GM12873 (cell line): ENCODE data around the gene TJP2.

Source experiments
- TF ChIP-seq, protein P1 (sequence below): IDR thresholded peaks from 2 replicates; pipeline ENCODE4 v1.5.1; 2012; ENCODE audit warnings: low read depth, mild to moderate bottlenecking, moderate library complexity, low read length, control low read depth; ENCODE audit not compliant: insufficient read depth; ENCODE audit errors: missing control alignments

Gene TJP2

DNA sequence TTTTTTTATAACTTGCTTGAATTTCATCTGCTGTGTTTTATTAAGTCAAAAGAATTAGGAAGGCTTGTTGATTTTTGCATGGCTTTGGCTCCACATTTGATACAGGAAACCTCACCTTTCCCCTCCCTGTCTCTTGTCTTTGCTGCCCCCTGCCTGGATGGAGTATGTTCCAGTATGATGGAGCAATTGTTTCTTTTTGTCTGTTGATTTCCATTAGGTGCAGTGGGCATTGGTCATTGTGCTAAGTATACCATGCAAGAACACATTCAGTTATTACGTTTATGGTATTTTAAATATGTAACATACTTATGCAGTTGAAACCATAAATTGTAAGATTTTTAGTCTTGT, 19.6 kb downstream of the TJP2 start:
- TF ChIP-seq, protein P1, sequence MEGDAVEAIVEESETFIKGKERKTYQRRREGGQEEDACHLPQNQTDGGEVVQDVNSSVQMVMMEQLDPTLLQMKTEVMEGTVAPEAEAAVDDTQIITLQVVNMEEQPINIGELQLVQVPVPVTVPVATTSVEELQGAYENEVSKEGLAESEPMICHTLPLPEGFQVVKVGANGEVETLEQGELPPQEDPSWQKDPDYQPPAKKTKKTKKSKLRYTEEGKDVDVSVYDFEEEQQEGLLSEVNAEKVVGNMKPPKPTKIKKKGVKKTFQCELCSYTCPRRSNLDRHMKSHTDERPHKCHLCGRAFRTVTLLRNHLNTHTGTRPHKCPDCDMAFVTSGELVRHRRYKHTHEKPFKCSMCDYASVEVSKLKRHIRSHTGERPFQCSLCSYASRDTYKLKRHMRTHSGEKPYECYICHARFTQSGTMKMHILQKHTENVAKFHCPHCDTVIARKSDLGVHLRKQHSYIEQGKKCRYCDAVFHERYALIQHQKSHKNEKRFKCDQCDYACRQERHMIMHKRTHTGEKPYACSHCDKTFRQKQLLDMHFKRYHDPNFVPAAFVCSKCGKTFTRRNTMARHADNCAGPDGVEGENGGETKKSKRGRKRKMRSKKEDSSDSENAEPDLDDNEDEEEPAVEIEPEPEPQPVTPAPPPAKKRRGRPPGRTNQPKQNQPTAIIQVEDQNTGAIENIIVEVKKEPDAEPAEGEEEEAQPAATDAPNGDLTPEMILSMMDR, result peak; percentile 17

DNA sequence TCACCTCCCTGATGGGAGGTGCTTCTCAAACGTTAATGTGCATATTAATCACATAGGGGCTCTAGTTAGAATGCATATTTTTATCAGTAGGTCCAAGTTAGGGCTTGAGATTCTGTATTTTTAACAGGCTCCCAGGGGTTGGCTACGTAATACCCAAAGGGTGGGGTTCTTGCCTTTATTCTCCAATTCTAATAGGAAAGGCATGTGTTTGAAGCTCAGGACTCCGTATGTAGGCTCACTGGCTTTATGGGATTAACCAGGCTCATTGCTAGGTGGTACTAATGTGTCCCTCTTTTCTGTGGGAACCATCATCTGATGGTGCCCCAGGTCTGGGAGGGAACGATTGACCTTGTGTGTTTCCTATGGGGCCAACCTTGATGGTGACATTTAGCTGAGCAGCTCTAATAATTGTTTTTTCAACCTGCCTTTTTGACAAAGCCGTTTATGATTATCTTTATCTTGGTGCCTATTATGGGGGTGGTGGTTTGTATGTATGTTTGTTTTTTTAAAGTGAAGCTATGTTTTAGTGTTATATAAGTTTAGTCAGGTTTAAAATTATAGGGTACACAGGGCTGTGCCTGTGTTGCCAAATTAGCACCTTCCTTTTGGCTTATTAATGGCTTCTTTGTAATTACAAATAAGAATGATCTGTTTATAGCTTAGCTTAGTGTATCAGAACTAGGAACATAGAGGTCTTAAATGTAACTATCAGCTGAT, 20.8 kb downstream of the TJP2 start:
- TF ChIP-seq, protein P1, result no peak

DNA sequence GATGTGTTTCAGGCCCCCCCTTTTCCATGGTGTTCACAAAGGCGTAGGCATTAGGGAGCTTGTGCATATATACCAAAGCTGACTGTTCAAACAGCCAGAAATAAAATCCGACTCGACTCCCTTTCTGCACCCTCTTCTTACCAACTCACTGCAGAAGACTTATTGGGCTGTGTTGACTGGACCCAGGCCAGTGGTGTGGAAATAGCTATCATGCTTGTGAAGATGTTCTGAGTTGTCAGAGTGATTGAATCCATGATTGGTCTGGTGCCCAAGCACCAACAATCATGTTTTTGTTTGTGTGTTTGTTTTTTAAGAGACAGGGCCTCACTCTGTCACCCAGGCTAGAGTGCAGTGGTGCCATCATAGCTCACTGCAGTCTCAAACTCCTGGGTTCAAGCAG, 21.6 kb downstream of the TJP2 start:
- TF ChIP-seq, protein P1, result no peak

DNA sequence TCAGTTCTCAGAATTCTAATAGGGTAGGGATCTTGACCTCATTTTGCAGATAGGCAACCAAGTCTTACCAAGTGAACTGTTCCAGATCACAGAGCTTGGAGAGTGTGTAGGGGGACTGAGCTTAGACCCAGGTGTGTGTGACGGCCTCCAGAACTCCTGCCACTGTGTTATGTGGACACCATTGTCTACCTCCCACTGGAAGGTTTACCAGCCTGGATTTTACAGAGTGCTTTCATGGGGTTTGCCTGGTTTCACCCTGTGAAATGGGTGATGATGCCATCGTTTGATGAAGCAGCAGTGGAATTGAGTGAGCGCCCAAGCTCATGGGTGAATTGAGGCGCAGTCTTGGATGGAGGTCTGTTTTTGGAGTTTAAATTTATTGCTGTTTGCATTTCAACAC, 23.6 kb downstream of the TJP2 start:
- TF ChIP-seq, protein P1, result no peak

DNA sequence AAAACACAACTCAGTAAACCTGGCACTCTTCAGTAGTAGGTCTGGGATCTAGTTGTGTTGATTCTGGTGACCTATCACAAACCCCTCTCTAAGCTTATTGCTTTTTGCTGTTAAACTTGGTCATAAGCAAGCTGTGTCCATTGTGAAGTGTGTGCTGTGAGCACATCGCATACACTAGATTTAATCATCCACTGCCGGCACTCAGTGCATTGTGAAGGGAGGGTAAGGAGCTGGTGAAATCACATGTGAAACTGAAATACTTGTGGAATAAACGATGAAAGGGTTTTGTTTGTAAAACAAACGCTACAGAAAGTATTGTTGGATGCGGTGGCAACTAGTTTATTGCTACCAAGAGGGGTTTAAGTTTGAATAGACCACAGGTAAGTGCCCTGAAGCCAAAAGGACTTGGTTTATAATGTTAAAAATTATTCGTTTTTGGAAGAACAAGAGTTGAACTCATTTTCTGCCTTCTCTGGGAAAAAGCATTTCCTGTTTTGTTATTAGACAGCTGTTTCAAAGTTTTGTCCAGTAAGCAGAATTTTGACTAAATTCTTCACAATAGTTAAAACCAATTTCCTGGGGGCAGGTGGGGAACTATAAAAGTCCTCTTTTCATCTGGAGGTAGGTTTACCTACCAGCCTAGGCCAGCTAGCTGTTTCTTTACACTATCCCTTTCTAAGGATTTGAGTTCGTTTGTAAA, 24.6 kb downstream of the TJP2 start:
- TF ChIP-seq, protein P1, result no peak

DNA sequence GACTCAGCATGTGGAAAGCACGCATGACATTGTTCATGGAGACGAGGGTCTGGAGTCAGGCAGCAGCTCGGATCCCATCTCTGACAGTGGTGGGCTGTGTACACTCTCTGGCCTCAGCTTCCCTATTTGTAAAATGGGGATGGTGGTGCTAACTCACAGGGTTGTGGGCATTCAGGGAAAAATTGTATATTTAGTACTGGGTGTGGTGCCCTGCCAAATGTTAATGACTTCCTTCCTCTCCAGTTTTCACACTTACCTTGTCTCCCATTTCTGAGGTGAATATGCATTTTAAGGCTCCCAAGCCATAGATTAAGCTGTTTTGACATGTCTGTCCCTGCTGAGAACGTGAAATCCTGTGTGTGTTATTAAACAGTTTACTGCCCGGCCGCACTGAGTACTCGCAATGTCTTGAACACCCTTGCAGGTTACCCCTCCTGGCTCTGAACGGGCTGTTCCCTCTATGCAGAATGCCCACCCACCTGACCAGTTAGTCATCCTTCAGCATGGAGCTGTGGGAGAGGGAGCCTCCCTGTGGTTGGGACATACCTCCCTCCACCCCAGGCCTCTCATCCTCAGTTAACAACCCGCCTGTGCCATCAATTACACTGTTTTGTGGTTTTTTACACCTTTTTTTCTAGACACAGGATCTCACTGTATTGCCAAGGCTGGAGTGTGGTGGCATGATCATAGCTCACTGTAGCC, 25.8 kb downstream of the TJP2 start:
- TF ChIP-seq, protein P1, result no peak

DNA sequence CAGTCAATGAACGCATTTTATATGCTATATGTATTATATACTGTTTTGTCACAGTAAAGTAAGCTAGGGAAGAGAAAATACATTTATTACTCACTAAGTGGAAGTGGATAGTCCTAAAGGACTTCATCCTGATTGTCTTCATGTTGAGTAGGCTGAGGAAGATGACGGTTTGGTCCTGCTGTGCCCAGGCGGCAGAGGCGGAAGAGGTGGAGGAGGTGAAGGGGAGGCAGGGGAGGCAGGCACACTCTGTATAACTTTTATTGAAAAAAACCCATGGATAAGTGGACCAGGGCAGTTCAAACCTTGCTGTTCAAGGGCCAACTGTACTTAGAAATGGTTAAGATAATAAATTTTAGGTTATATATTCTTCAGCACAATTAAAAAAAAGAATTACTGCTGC, 28.5 kb downstream of the TJP2 start:
- TF ChIP-seq, protein P1, result no peak
